DOHH2 (cell line): ENCODE data around the gene ARHGEF7.

Experiments
- H3F3A ChIP-seq: fragments of 200-600 bp; sonication (generic), shearing (Covaris generic); 2 replicates; pipeline ENCODE4 v1.6.0; 2016; ENCODE audit warnings: antibody characterized with exemption, mild to moderate bottlenecking; ENCODE audit not compliant: control insufficient read depth, insufficient read depth
- H3K27ac ChIP-seq: fragments of 200-600 bp; sonication (generic); 2 replicates; pipeline ENCODE4 v1.5.1; 2014; ENCODE audit warnings: low read depth, mild to moderate bottlenecking, low read length, moderate library complexity
- H3K27me3 ChIP-seq: fragments of 200-600 bp; sonication (generic); 2 replicates; pipeline ENCODE4 v1.6.1; 2014; ENCODE audit warnings: mild to moderate bottlenecking, low read length, mixed read lengths; ENCODE audit not compliant: control insufficient read depth
- H3K36me3 ChIP-seq: fragments of 200-600 bp; sonication (generic); 2 replicates; pipeline ENCODE4 v1.6.1; 2014; ENCODE audit warnings: mild to moderate bottlenecking, low read length, moderate library complexity, mixed read lengths; ENCODE audit not compliant: control insufficient read depth
- H3K4me1 ChIP-seq: fragments of 200-600 bp; sonication (generic); 2 replicates; pipeline ENCODE4 v1.6.1; 2014; ENCODE audit warnings: mild to moderate bottlenecking, low read length, mixed read lengths; ENCODE audit not compliant: control insufficient read depth
- H3K4me2 ChIP-seq: fragments of 200-600 bp; sonication (generic); 2 replicates; pipeline ENCODE4 v1.6.0; 2014; ENCODE audit warnings: mild to moderate bottlenecking, low read length, moderate library complexity
- H3K4me3 ChIP-seq: fragments of 200-600 bp; sonication (generic); 2 replicates; pipeline ENCODE4 v1.5.1; 2014; ENCODE audit warnings: mild to moderate bottlenecking, low read length, mixed read lengths
- H3K79me2 ChIP-seq: fragments of 200-600 bp; sonication (generic); 2 replicates; pipeline ENCODE4 v1.6.1; 2014; ENCODE audit warnings: mild to moderate bottlenecking, low read length, mixed read lengths; ENCODE audit not compliant: control insufficient read depth
- H3K9me2 ChIP-seq: fragments of 200-600 bp; sonication (generic); replicated peaks from 2 replicates; pipeline ENCODE4 v1.6.1; 2014; ENCODE audit warnings: mild to moderate bottlenecking, low read length, mixed read lengths; ENCODE audit not compliant: control insufficient read depth
- H3K9me3 ChIP-seq: fragments of 200-600 bp; sonication (generic); 2 replicates; pipeline ENCODE4 v1.6.1; 2014; ENCODE audit warnings: antibody characterized with exemption, low read length, mixed read lengths; ENCODE audit not compliant: control insufficient read depth, insufficient read depth
- H4K20me1 ChIP-seq: fragments of 200-600 bp; sonication (generic); 2 replicates; pipeline ENCODE4 v1.6.0; 2014; ENCODE audit warnings: low read depth, mild to moderate bottlenecking, antibody characterized with exemption, low read length, moderate library complexity; ENCODE audit not compliant: control insufficient read depth, insufficient read depth
- CTCF ChIP-seq: fragments of 200-600 bp; sonication (generic); IDR thresholded peaks from one replicate; pipeline ENCODE4 v1.5.1; 2014; ENCODE audit warnings: antibody characterized with exemption, mild to moderate bottlenecking, low read depth, low read length; ENCODE audit not compliant: poor library complexity, severe bottlenecking
- EZH2phosphoT487 ChIP-seq: fragments of 200-600 bp; sonication (generic); IDR thresholded peaks from 2 replicates; pipeline ENCODE4 v1.6.1; 2017; ENCODE audit warnings: borderline replicate concordance, mild to moderate bottlenecking, antibody characterized with exemption, low read length, moderate library complexity, mixed read lengths

The ARHGEF7 gene

GRCh38 chr13:111295886-111296285 lies 180.8 kb downstream of the ARHGEF7 start:
- Histone ChIP-seq H3K4me3 (no peak overlapping the region), H3F3A (no peaks in the 10 kb centered on the region), H3K27ac (no peak overlapping the region), H3K9me3 (no peaks in the 10 kb centered on the region), H3K79me2 (no peaks in the 10 kb centered on the region), H3K9me2 (no peaks in the 10 kb centered on the region), H3K4me1 (no peaks in the 10 kb centered on the region), H3K4me2 (no peak overlapping the region), H3K36me3 (peaks cover 93% of the 10 kb centered on the region), H3K27me3 (no peaks in the 10 kb centered on the region), H4K20me1 (no peaks in the 10 kb centered on the region)
- TF ChIP-seq EZH2phosphoT487 (no peak), CTCF (no peak)

- Histone ChIP-seq H3K27ac (no peak overlapping the region), H3K9me3 (no peaks in the 10 kb centered on the region), H3K79me2 (no peaks in the 10 kb centered on the region), H3K9me2 (no peaks in the 10 kb centered on the region), H3K36me3 (peaks cover 93% of the 10 kb centered on the region), H3K4me1 (no peaks in the 10 kb centered on the region), H3F3A (no peaks in the 10 kb centered on the region), H3K4me2 (no peak overlapping the region), H4K20me1 (no peaks in the 10 kb centered on the region), H3K4me3 (no peak overlapping the region), H3K27me3 (no peaks in the 10 kb centered on the region)
- TF ChIP-seq CTCF (no peak), EZH2phosphoT487 (no peak)
Observed at GRCh38 chr13:111296417-111296816, 181.3 kb downstream of the ARHGEF7 start.

GRCh38 chr13:111298214-111298975 lies 183.3 kb downstream of the ARHGEF7 start:
- Histone ChIP-seq H3F3A (no peaks in the 10 kb centered on the region), H3K4me1 (no peaks in the 10 kb centered on the region), H3K79me2 (no peaks in the 10 kb centered on the region), H3K36me3 (peaks cover 91% of the 10 kb centered on the region), H3K4me2 (no peak overlapping the region), H4K20me1 (no peaks in the 10 kb centered on the region), H3K4me3 (no peak overlapping the region), H3K27me3 (no peaks in the 10 kb centered on the region), H3K27ac (no peak overlapping the region), H3K9me2 (no peaks in the 10 kb centered on the region), H3K9me3 (no peaks in the 10 kb centered on the region)
- TF ChIP-seq EZH2phosphoT487 (no peak), CTCF (no peak)
